ENCODE data around the gene LRRC37B.
A peak's percentile ranks its signal among the peaks of the same experiment; 100 is the strongest.

LRRC37B gene

DNA sequence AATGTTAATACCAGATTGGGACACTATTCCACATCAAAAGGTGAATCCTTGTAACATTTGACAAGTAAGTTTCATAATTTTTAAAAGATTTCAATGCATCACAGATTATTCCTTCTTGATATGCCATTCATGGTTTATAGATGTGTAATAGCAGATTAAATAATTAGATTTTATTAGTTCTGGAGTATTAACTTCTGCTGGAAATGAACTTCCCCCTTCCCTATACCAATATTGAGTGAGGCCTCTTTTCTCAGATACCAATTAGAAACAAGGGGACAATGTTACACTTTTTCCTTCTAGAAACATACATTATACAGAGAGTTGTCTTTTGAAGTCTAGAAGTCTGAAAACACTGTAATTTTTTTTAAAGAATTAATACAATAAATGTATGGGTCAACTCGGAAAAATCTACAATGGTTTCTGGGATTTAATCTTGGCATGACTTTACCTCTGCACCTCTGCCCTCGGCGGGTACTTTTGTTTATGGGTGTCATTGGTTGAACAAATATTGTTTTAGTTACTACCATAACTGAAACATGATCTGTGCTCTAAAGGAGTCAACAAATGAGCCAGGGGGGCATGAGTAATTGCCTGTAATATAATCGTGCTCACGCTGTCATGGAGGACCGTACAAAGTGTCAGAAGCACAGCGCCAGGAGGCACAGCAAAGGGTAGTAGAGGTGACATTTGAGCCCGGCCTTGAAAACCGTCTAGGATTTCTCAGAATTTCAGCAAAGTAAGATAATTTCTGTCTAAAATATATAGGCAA lies 8.2 kb downstream of the LRRC37B start (continued):
- TF ChIP-seq, protein P1, sequence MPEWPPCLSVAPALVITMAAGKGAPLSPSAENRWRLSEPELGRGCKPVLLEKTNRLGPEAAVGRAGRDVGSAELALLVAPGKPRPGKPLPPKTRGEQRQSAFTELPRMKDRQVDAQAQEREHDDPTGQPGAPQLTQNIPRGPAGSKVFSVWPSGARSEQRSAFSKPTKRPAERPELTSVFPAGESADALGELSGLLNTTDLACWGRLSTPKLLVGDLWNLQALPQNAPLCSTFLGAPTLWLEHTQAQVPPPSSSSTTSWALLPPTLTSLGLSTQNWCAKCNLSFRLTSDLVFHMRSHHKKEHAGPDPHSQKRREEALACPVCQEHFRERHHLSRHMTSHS (tag by site-specific recombination; IDR thresholded peaks at IDR 0.05), result no peak
- TF ChIP-seq ZBTB48 (tag by site-specific recombination; IDR thresholded peaks at IDR 0.05) (no peak), ZNF585B (tag by site-specific recombination; IDR thresholded peaks at IDR 0.05) (no peak), ZNF785 (tag by site-specific recombination; IDR thresholded peaks at IDR 0.05) (no peak), KLF9 (tag by site-specific recombination; IDR thresholded peaks at IDR 0.05; ENCODE audit: low read depth) (no peak), ZNF555 (tag by site-specific recombination; conservative IDR thresholded peaks at IDR 0.05) (no peak), ZNF560 (tag by site-specific recombination; IDR thresholded peaks at IDR 0.05; ENCODE audit: borderline replicate concordance) (no peak), ZNF510 (tag by site-specific recombination; IDR thresholded peaks at IDR 0.05; ENCODE audit: insufficient replicate concordance) (no peak), KLF8 (tag by site-specific recombination; IDR thresholded peaks at IDR 0.05) (peak; percentile 36; the same call in 1 of the 2 replicates), TCF7L2 (IDR thresholded peaks at IDR 0.05; ENCODE audit: borderline replicate concordance, low read depth, low read length) (peak; percentile 68), ZNF670 (tag by site-specific recombination; IDR thresholded peaks at IDR 0.05; ENCODE audit: low read depth) (no peak), ZNF777 (tag by site-specific recombination; IDR thresholded peaks at IDR 0.05; ENCODE audit: borderline replicate concordance) (no peak), ZNF394 (tag by site-specific recombination; IDR thresholded peaks at IDR 0.05; ENCODE audit: borderline replicate concordance) (peak; percentile 53), ZSCAN23 (tag by site-specific recombination; IDR thresholded peaks at IDR 0.05) (no peak), ZNF157 (tag by site-specific recombination; IDR thresholded peaks at IDR 0.05) (no peak), ZBTB7A (tag by site-specific recombination; IDR thresholded peaks at IDR 0.05; ENCODE audit: low read depth) (no peak), ZFP41 (tag by site-specific recombination; IDR thresholded peaks at IDR 0.05; ENCODE audit: borderline replicate concordance) (no peak), RBAK (tag by site-specific recombination; IDR thresholded peaks at IDR 0.05) (no peak), ZNF548 (tag by site-specific recombination; IDR thresholded peaks at IDR 0.05) (no peak), ZNF660 (tag by site-specific recombination; IDR thresholded peaks at IDR 0.05) (peak; percentile 77; the same call in 1 of the 2 replicates), ZNF549 (tag by site-specific recombination; IDR thresholded peaks at IDR 0.05) (no peak), ZNF837 (tag by site-specific recombination; IDR thresholded peaks at IDR 0.05) (no peak), FEZF1 (tag by site-specific recombination; IDR thresholded peaks at IDR 0.05) (peak; percentile 84)
- TF ChIP-seq, protein P2, sequence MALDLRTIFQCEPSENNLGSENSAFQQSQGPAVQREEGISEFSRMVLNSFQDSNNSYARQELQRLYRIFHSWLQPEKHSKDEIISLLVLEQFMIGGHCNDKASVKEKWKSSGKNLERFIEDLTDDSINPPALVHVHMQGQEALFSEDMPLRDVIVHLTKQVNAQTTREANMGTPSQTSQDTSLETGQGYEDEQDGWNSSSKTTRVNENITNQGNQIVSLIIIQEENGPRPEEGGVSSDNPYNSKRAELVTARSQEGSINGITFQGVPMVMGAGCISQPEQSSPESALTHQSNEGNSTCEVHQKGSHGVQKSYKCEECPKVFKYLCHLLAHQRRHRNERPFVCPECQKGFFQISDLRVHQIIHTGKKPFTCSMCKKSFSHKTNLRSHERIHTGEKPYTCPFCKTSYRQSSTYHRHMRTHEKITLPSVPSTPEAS (tag by site-specific recombination; IDR thresholded peaks at IDR 0.05), result peak; percentile 51; the same call in 1 of the 2 replicates
- TF ChIP-seq, protein P3, sequence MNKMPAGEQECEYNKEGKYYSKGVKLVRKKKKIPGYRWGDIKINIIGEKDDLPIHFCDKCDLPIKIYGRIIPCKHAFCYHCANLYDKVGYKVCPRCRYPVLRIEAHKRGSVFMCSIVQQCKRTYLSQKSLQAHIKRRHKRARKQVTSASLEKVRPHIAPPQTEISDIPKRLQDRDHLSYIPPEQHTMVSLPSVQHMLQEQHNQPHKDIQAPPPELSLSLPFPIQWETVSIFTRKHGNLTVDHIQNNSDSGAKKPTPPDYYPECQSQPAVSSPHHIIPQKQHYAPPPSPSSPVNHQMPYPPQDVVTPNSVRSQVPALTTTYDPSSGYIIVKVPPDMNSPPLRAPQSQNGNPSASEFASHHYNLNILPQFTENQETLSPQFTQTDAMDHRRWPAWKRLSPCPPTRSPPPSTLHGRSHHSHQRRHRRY (tag by site-specific recombination; IDR thresholded peaks at IDR 0.05), result no peak
- TF ChIP-seq, protein P4, sequence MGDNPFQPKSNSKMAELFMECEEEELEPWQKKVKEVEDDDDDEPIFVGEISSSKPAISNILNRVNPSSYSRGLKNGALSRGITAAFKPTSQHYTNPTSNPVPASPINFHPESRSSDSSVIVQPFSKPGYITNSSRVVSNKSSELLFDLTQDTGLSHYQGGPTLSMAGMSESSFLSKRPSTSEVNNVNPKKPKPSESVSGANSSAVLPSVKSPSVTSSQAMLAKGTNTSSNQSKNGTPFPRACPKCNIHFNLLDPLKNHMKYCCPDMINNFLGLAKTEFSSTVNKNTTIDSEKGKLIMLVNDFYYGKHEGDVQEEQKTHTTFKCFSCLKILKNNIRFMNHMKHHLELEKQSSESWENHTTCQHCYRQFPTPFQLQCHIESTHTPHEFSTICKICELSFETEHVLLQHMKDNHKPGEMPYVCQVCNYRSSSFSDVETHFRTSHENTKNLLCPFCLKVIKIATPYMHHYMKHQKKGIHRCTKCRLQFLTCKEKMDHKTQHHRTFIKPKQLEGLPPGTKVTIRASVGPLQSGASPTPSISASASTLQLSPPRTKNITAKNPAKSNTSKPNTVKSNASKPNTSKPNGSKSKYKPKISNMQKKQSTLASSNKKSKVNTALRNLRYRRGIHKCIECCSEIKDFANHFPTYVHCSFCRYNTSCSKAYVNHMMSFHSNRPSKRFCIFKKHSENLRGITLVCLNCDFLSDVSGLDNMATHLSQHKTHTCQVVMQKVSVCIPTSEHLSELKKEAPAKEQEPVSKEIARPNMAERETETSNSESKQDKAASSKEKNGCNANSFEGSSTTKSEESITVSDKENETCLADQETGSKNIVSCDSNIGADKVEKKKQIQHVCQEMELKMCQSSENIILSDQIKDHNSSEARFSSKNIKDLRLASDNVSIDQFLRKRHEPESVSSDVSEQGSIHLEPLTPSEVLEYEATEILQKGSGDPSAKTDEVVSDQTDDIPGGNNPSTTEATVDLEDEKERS (tag by site-specific recombination; IDR thresholded peaks at IDR 0.05), result no peak
- TF ChIP-seq, protein P5, sequence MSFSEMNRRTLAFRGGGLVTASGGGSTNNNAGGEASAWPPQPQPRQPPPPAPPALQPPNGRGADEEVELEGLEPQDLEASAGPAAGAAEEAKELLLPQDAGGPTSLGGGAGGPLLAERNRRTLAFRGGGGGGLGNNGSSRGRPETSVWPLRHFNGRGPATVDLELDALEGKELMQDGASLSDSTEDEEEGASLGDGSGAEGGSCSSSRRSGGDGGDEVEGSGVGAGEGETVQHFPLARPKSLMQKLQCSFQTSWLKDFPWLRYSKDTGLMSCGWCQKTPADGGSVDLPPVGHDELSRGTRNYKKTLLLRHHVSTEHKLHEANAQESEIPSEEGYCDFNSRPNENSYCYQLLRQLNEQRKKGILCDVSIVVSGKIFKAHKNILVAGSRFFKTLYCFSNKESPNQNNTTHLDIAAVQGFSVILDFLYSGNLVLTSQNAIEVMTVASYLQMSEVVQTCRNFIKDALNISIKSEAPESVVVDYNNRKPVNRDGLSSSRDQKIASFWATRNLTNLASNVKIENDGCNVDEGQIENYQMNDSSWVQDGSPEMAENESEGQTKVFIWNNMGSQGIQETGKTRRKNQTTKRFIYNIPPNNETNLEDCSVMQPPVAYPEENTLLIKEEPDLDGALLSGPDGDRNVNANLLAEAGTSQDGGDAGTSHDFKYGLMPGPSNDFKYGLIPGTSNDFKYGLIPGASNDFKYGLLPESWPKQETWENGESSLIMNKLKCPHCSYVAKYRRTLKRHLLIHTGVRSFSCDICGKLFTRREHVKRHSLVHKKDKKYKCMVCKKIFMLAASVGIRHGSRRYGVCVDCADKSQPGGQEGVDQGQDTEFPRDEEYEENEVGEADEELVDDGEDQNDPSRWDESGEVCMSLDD (tag by site-specific recombination; IDR thresholded peaks at IDR 0.05), result no peak
